Neural progenitor cell (in vitro differentiated cells): ENCODE results near the gene ATP8B4. TPM values are rescaled to one million over a fixed set of nuclear protein-coding genes. Genes with fewer than 3 reads are reported as not detected.

ENCODE experiments used
- DNase-seq: peaks from one replicate; pipeline ENCODE4 v3.0.0-alpha.2; 2016; ENCODE audit warnings: low spot score
- H2AFZ ChIP-seq: fragments of 200-600 bp; sonication (generic); replicated peaks from 2 replicates; pipeline ENCODE4 v1.6.1; 2016; ENCODE audit warnings: antibody characterized with exemption
- H3F3A ChIP-seq: fragments of 200-600 bp; sonication (generic); 2 replicates; pipeline ENCODE4 v1.6.1; 2016; ENCODE audit warnings: antibody characterized with exemption, low read depth
- H3K27ac ChIP-seq: fragments of 200-600 bp; sonication (generic); 2 replicates; pipeline ENCODE4 v1.5.1; 2016; ENCODE audit warnings: mild to moderate bottlenecking
- H3K27me3 ChIP-seq: fragments of 200-600 bp; sonication (generic); 2 replicates; pipeline ENCODE4 v1.6.1; 2016; ENCODE audit warnings: mild to moderate bottlenecking, moderate library complexity
- H3K36me3 ChIP-seq: fragments of 200-600 bp; sonication (generic); 2 replicates; pipeline ENCODE4 v1.5.1; 2016
- H3K4me1 ChIP-seq: fragments of 200-600 bp; sonication (generic); 2 replicates; pipeline ENCODE4 v1.6.1; 2016; ENCODE audit warnings: mixed run types
- H3K4me2 ChIP-seq: fragments of 200-600 bp; sonication (generic); 2 replicates; pipeline ENCODE4 v1.6.1; 2016
- H3K4me3 ChIP-seq: fragments of 200-600 bp; sonication (generic); 2 replicates; pipeline ENCODE4 v1.5.1; 2016
- H3K79me2 ChIP-seq: fragments of 200-600 bp; sonication (generic); 2 replicates; pipeline ENCODE4 v1.6.1; 2016; ENCODE audit warnings: low read depth
- H3K9ac ChIP-seq: fragments of 200-600 bp; sonication (generic); 2 replicates; pipeline ENCODE4 v1.6.1; 2016
- H3K9me3 ChIP-seq: fragments of 200-600 bp; sonication (generic); 2 replicates; pipeline ENCODE4 v1.5.1; 2016; ENCODE audit warnings: low read depth
- H4K20me1 ChIP-seq: fragments of 200-600 bp; sonication (generic); 2 replicates; pipeline ENCODE4 v1.6.1; 2016; ENCODE audit warnings: low read depth
- H3K27ac Mint-ChIP-seq: 3 replicates; pipeline ENCODE4 v1.8.0; 2021; ENCODE audit warnings: mixed read lengths
- H3K27me3 Mint-ChIP-seq: 2 replicates; pipeline ENCODE4 v1.8.0; 2022; ENCODE audit warnings: low read depth, mild to moderate bottlenecking, inconsistent platforms, moderate library complexity, mixed read lengths; ENCODE audit not compliant: insufficient read depth
- H3K36me3 Mint-ChIP-seq: 3 replicates; pipeline ENCODE4 v1.8.0; 2021; ENCODE audit warnings: mixed read lengths
- H3K4me1 Mint-ChIP-seq: 3 replicates; pipeline ENCODE4 v1.8.0; 2021; ENCODE audit warnings: mixed read lengths
- H3K4me3 Mint-ChIP-seq: 3 replicates; pipeline ENCODE4 v1.8.0; 2021; ENCODE audit warnings: mild to moderate bottlenecking, moderate library complexity, mixed read lengths
- H3K9me3 Mint-ChIP-seq: 3 replicates; pipeline ENCODE4 v1.8.0; 2020; ENCODE audit warnings: mixed read lengths
- EZH2 ChIP-seq: fragments of 200-600 bp; sonication (generic); IDR thresholded peaks from 2 replicates; pipeline ENCODE4 v1.6.1; 2017; ENCODE audit warnings: antibody characterized with exemption, mild to moderate bottlenecking, moderate library complexity
- EZH2phosphoT487 ChIP-seq: fragments of 200-600 bp; sonication (generic); IDR thresholded peaks from 2 replicates; pipeline ENCODE4 v1.6.1; 2017; ENCODE audit warnings: antibody characterized with exemption
- total RNA-seq: library from RNA; depleted of rRNA; stranded (reverse); fragments of >200 nt; gene quantifications from 2 replicates; pipeline ENCODE4 v1.2.3, GENCODE V29; 2015; ENCODE audit warnings: low replicate concordance
- TF ChIP-seq, protein P1 (sequence below): fragments of 200-600 bp; sonication (generic); IDR thresholded peaks from 2 replicates; pipeline ENCODE4 v1.5.1; 2017; ENCODE audit warnings: antibody characterized with exemption, mild to moderate bottlenecking

ATP8B4 gene
- total RNA-seq, 1 donor from 2014 or later, result 2.7 TPM

DNA sequence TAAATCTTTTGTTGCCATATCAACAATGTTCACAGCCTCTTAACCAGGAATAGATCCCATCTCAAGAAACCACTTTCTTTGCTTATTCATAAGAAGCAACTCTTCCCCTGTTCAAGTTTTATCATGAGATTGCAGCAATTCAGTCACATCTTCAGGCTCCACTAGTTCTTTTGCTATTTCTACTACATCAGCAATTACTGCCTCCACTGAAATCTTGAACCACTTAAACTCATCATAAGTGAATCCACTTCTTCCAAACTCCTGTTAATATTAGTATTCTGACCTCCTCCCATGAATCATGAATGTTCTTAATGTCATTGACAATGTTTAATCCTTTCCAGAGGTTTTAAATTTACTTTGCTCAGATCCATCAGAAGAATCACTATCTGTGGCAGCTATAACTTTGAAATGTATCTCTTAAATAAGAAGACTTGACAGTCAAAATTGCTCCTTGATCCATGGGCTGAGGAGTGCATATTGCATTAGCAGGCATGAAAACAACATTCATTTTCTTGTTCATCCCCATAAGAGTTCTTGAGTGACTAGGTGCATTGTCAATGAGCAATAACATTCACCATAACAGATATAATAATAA lies 292.3 kb downstream of the ATP8B4 start:
- TF ChIP-seq, protein P1, sequence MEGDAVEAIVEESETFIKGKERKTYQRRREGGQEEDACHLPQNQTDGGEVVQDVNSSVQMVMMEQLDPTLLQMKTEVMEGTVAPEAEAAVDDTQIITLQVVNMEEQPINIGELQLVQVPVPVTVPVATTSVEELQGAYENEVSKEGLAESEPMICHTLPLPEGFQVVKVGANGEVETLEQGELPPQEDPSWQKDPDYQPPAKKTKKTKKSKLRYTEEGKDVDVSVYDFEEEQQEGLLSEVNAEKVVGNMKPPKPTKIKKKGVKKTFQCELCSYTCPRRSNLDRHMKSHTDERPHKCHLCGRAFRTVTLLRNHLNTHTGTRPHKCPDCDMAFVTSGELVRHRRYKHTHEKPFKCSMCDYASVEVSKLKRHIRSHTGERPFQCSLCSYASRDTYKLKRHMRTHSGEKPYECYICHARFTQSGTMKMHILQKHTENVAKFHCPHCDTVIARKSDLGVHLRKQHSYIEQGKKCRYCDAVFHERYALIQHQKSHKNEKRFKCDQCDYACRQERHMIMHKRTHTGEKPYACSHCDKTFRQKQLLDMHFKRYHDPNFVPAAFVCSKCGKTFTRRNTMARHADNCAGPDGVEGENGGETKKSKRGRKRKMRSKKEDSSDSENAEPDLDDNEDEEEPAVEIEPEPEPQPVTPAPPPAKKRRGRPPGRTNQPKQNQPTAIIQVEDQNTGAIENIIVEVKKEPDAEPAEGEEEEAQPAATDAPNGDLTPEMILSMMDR, result no peak
- TF ChIP-seq EZH2phosphoT487, result no peak
- no peak for TF ChIP-seq EZH2
- no peak overlapping the region for H3K9ac ChIP-seq
- H3K27ac ChIP-seq, result no peak overlapping the region
- no peak overlapping the region for H3K27ac Mint-ChIP-seq
- no peak overlapping the region for H3K4me3 Mint-ChIP-seq
- H3F3A ChIP-seq, result no peaks in the 10 kb centered on the region
- H3K9me3 ChIP-seq, result no peaks in the 10 kb centered on the region
- H3K27me3 Mint-ChIP-seq, result peaks cover 2% of the 10 kb centered on the region
- no peak overlapping the region for H2AFZ ChIP-seq
- H3K4me3 ChIP-seq, result no peak overlapping the region
- H3K79me2 ChIP-seq, result no peaks in the 10 kb centered on the region
- no peaks in the 10 kb centered on the region for H3K27me3 ChIP-seq
- no peaks in the 10 kb centered on the region for H3K9me3 Mint-ChIP-seq
- H3K4me2 ChIP-seq, result no peak overlapping the region
- no peaks in the 10 kb centered on the region for H3K4me1 ChIP-seq
- no peaks in the 10 kb centered on the region for H3K36me3 ChIP-seq
- no peaks in the 10 kb centered on the region for H4K20me1 ChIP-seq
- H3K36me3 Mint-ChIP-seq, result no peaks in the 10 kb centered on the region
- no peaks in the 10 kb centered on the region for H3K4me1 Mint-ChIP-seq
- DNase-seq, result no peak

DNA sequence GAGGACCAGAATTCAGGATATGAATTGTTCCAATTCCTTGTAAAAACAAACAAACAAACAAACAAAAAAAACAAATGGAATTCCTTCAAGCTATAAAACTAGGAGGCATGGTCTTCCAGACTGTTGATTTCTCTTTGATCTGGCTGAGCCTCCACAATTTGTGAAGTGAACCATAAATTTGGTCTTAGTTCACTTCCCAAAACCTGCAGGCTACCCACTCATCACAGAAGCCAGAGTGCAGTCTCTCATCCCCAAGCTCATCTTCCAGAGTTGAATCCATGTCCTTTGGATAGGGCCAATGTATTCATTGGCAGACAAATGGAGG lies 294.3 kb downstream of the ATP8B4 start:
- H3K9ac ChIP-seq, result no peak overlapping the region
- H3K27me3 ChIP-seq, result no peaks in the 10 kb centered on the region
- H3K9me3 ChIP-seq, result no peaks in the 10 kb centered on the region
- no peak overlapping the region for H2AFZ ChIP-seq
- Mint-ChIP-seq H3K4me1 (no peaks in the 10 kb centered on the region), H3K27ac (no peak overlapping the region), H3K4me3 (no peak overlapping the region), H3K9me3 (no peaks in the 10 kb centered on the region), H3K27me3 (peaks cover 2% of the 10 kb centered on the region), H3K36me3 (no peaks in the 10 kb centered on the region)
- H3K4me2 ChIP-seq, result no peak overlapping the region
- H4K20me1 ChIP-seq, result no peaks in the 10 kb centered on the region
- DNase-seq, result no peak
- H3K36me3 ChIP-seq, result no peaks in the 10 kb centered on the region
- no peaks in the 10 kb centered on the region for H3K4me1 ChIP-seq
- TF ChIP-seq EZH2 (no peak), EZH2phosphoT487 (no peak)
- no peaks in the 10 kb centered on the region for H3F3A ChIP-seq
- no peak overlapping the region for H3K27ac ChIP-seq
- H3K4me3 ChIP-seq, result no peak overlapping the region
- no peaks in the 10 kb centered on the region for H3K79me2 ChIP-seq

DNA sequence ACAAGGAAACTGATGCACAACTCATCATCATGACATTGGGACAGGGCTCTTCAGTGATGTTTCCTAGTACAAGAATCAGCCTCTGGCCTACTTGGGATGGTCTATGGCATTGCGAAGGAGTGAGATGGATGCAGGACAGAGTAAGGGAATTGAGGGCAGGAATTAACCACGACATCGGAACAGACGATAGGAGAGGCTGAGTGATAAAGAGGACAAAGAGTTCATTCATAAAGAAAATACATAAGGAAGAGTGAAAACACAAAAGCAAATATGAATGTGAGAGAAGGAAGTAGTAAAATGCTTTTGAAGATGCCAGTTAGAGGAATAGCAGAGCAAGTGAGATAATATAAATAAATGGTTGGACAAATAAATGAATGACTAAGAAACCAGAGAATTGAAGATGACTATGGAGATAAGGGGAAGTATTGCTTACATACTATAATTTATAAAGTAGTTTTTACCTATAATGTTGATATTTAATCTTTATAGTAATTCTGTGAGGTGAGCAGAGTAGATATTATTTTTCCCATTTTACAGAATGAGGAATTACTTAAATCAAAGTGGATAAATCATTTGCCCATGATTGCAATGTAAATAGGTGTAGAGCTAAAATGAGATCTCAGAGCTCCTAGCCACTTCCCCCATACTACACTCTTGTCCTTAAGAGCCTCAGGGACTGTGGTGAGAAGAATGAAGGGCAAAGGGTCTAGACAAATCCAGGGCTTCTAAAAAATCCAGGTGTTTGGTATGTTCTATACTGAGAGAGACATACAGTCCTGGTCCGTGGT lies 294.9 kb downstream of the ATP8B4 start:
- Histone ChIP-seq H3K9ac (no peak overlapping the region), H3K4me2 (no peak overlapping the region), H3K9me3 (no peaks in the 10 kb centered on the region), H3K27me3 (no peaks in the 10 kb centered on the region), H4K20me1 (no peaks in the 10 kb centered on the region), H3F3A (no peaks in the 10 kb centered on the region), H3K79me2 (no peaks in the 10 kb centered on the region), H3K4me3 (no peak overlapping the region), H3K27ac (no peak overlapping the region), H2AFZ (no peak overlapping the region), H3K36me3 (no peaks in the 10 kb centered on the region), H3K4me1 (no peaks in the 10 kb centered on the region)
- no peaks in the 10 kb centered on the region for H3K36me3 Mint-ChIP-seq
- no peak overlapping the region for H3K4me3 Mint-ChIP-seq
- DNase-seq, result no peak
- TF ChIP-seq EZH2, result no peak
- TF ChIP-seq EZH2phosphoT487, result no peak
- TF ChIP-seq, protein P1, result no peak
- H3K27ac Mint-ChIP-seq, result no peak overlapping the region
- H3K4me1 Mint-ChIP-seq, result no peaks in the 10 kb centered on the region
- H3K9me3 Mint-ChIP-seq, result no peaks in the 10 kb centered on the region
- H3K27me3 Mint-ChIP-seq, result peaks cover 2% of the 10 kb centered on the region

DNA sequence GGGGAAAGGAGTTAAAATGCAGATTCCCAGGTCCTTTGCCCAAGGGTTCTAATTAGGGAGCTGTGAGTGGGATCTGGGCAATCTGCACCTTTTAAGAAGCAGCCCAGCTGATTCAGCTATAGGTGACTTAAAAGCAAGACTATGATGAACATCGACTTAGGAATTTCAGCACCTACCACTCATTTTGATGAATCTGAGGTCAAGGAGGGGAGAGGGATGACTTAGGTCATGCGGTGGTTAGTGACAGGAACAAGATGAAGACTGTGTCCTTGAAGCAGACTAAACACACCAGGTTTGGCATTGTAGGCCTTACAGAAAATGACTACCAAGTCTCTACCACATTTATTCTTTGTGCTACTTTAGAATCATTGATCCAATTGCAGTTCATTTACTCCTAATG lies 301.9 kb downstream of the ATP8B4 start:
- Histone ChIP-seq H3K4me2 (no peak overlapping the region), H4K20me1 (no peaks in the 10 kb centered on the region), H3K79me2 (no peaks in the 10 kb centered on the region), H3K4me3 (no peak overlapping the region), H3K9me3 (no peaks in the 10 kb centered on the region), H3K4me1 (no peaks in the 10 kb centered on the region), H2AFZ (no peak overlapping the region), H3K9ac (no peak overlapping the region), H3K36me3 (no peaks in the 10 kb centered on the region), H3F3A (no peaks in the 10 kb centered on the region), H3K27me3 (no peaks in the 10 kb centered on the region), H3K27ac (no peak overlapping the region)
- Mint-ChIP-seq H3K9me3 (no peaks in the 10 kb centered on the region), H3K27me3 (peaks cover 2% of the 10 kb centered on the region), H3K27ac (no peak overlapping the region), H3K36me3 (no peaks in the 10 kb centered on the region), H3K4me3 (no peak overlapping the region), H3K4me1 (no peaks in the 10 kb centered on the region)
- no peak for DNase-seq
- TF ChIP-seq EZH2, result no peak
- no peak for TF ChIP-seq EZH2phosphoT487
